Measurements from ENCODE around the gene NEDD9. TPM values are rescaled to one million over a fixed set of nuclear protein-coding genes. Genes with fewer than 3 reads are reported as not detected.

The NEDD9 gene
- polyA plus RNA-seq, 1 of the 3 experiments (the other 2 are of a cell fraction): 7.4 TPM

DNA sequence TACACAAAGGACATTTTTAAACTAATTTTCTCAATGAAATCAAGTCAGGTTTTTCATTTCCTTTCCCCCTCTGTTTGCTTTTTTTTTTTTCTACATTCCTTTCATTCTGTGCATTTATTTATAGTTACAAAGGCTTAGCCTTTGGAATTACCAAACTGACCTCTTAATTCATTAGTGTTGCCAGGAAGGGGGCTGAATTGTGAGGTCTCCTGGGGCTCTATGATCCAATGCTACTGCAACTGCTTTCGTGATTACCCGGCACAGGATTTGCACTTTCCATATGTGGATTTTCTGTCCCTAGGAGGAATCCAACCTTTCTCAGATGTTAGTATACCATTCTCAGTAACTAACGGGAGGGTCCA lies 35.3 kb downstream of the NEDD9 start (continued):
- TF ChIP-seq, protein P1, sequence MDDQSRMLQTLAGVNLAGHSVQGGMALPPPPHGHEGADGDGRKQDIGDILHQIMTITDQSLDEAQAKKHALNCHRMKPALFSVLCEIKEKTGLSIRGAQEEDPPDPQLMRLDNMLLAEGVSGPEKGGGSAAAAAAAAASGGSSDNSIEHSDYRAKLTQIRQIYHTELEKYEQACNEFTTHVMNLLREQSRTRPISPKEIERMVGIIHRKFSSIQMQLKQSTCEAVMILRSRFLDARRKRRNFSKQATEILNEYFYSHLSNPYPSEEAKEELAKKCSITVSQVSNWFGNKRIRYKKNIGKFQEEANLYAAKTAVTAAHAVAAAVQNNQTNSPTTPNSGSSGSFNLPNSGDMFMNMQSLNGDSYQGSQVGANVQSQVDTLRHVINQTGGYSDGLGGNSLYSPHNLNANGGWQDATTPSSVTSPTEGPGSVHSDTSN (IDR thresholded peaks at IDR 0.05): no peak
- no peak for TF ChIP-seq SIN3A (IDR thresholded peaks at IDR 0.05; ENCODE audit: borderline replicate concordance, low read depth, low read length)
- no peak for TF ChIP-seq FOXM1 (IDR thresholded peaks at IDR 0.05; ENCODE audit: low read depth)
- no peak for TF ChIP-seq FOSL2 (IDR thresholded peaks at IDR 0.05; ENCODE audit: borderline replicate concordance, low read depth)
- TF ChIP-seq, protein P2, sequence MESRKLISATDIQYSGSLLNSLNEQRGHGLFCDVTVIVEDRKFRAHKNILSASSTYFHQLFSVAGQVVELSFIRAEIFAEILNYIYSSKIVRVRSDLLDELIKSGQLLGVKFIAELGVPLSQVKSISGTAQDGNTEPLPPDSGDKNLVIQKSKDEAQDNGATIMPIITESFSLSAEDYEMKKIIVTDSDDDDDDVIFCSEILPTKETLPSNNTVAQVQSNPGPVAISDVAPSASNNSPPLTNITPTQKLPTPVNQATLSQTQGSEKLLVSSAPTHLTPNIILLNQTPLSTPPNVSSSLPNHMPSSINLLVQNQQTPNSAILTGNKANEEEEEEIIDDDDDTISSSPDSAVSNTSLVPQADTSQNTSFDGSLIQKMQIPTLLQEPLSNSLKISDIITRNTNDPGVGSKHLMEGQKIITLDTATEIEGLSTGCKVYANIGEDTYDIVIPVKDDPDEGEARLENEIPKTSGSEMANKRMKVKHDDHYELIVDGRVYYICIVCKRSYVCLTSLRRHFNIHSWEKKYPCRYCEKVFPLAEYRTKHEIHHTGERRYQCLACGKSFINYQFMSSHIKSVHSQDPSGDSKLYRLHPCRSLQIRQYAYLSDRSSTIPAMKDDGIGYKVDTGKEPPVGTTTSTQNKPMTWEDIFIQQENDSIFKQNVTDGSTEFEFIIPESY (IDR thresholded peaks at IDR 0.05; ENCODE audit: borderline replicate concordance, low read depth): no peak
- TF ChIP-seq TEAD4 (IDR thresholded peaks at IDR 0.05; ENCODE audit: borderline replicate concordance, insufficient read depth): no peak

DNA sequence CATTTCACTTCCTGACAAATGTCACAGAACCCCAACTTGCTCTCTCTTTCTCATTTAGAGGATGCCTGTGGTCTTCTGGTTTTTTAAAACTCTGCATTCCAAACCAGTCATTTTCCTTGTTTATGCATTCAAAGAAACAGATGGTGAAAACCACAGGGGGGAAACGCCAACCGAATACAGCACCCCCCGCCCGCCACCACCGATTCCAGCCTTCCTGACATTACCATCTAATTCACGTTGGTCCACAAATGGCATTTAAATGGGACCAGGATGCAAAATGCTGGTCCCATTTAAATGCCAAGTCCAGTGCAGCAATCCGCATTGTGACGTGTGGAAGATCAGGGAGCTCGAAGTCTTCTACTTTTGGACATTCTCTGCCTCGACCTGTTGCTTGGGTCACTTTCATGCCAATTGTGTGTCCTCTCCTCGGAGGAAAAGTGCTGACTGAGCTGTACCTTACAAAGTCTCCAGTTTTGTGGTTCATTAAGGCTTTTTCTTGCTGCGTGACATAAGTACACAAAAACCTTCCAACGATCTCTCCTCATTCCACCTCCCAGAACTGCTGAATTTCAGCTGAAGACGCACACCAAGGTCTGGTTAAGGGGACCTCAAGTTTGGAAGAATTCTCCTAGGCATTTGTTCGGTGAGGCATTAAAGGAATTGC lies 35.8 kb downstream of the NEDD9 start:
- no peak overlapping the region for H2AFZ ChIP-seq (ENCODE audit: low read depth)
- peaks cover 46% of the 10 kb centered on the region for H3F3A ChIP-seq (replicated peaks; ENCODE audit: insufficient read depth)
- no peaks in the 10 kb centered on the region for H3K27me3 ChIP-seq (ENCODE audit: insufficient read depth)
- peaks cover 21 to 48% of the 10 kb centered on the region in 2 experiments; a peak in 3 of 4 replicates for H3K4me1 ChIP-seq (ENCODE audit: control insufficient read depth in 1 of 2, insufficient read depth in 2 of 2, low read depth in 1 of 2, low read length in 1 of 2)
- no peaks in the 10 kb centered on the region for H4K20me1 ChIP-seq (ENCODE audit: insufficient read depth)
- H3K27ac ChIP-seq (ENCODE audit: low read depth in 2 of 2, low read length in 1 of 2): peak overlapping the region; percentile 75
- H3K4me2 ChIP-seq: peak overlapping the region; percentile 38; the same call in 1 of the 2 replicates
- H3K9me2 ChIP-seq: no peaks in the 10 kb centered on the region
- ChIA-PET CTCF (no interaction called here), POLR2A (no interaction called here)
- H3K79me2 ChIP-seq (ENCODE audit: insufficient read depth): peaks cover 71% of the 10 kb centered on the region; the same call in 1 of the 2 replicates
- 72% methylated on average over 15 of the region's 15 CpGs for WGBS (ENCODE audit: low lambda C conversion rate)
- no peaks in the 10 kb centered on the region for H3K9me3 ChIP-seq
- DNase-seq: no peak
- peaks cover 13 to 15% of the 10 kb centered on the region in 2 experiments for H3K36me3 ChIP-seq (replicated peaks in 1 of 2; ENCODE audit: control insufficient read depth in 1 of 2, insufficient read depth in 2 of 2, low read length in 1 of 2)
- H3K9ac ChIP-seq: peak overlapping the region; percentile 38
- no peak overlapping the region for H3K4me3 ChIP-seq (ENCODE audit: low read depth in 2 of 2, low read length in 1 of 2)
- TF ChIP-seq GABPA (IDR thresholded peaks at IDR 0.05; ENCODE audit: low read depth) (no peak), RCOR1 (IDR thresholded peaks at IDR 0.05; ENCODE audit: low read length) (no peak), MXI1 (IDR thresholded peaks at IDR 0.05; ENCODE audit: low read depth, low read length) (no peak), EZH2phosphoT487 (IDR thresholded peaks at IDR 0.05; ENCODE audit: borderline replicate concordance, low read depth) (no peak), TEAD4 (IDR thresholded peaks at IDR 0.05; ENCODE audit: borderline replicate concordance, insufficient read depth) (0 out of 2 replicates have a peak, but pooled peaks have one; percentile 59), FOXJ3 (CRISPR knock-in tag; IDR thresholded peaks at IDR 0.05) (no peak), CHD2 (IDR thresholded peaks at IDR 0.05; ENCODE audit: low read length, partially characterized antibody) (no peak)
- TF ChIP-seq, protein P3, sequence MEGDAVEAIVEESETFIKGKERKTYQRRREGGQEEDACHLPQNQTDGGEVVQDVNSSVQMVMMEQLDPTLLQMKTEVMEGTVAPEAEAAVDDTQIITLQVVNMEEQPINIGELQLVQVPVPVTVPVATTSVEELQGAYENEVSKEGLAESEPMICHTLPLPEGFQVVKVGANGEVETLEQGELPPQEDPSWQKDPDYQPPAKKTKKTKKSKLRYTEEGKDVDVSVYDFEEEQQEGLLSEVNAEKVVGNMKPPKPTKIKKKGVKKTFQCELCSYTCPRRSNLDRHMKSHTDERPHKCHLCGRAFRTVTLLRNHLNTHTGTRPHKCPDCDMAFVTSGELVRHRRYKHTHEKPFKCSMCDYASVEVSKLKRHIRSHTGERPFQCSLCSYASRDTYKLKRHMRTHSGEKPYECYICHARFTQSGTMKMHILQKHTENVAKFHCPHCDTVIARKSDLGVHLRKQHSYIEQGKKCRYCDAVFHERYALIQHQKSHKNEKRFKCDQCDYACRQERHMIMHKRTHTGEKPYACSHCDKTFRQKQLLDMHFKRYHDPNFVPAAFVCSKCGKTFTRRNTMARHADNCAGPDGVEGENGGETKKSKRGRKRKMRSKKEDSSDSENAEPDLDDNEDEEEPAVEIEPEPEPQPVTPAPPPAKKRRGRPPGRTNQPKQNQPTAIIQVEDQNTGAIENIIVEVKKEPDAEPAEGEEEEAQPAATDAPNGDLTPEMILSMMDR (IDR thresholded peaks at IDR 0.05): no peak
- TF ChIP-seq, protein P1 (IDR thresholded peaks at IDR 0.05): peak; percentile 64
- TF ChIP-seq, protein P4, sequence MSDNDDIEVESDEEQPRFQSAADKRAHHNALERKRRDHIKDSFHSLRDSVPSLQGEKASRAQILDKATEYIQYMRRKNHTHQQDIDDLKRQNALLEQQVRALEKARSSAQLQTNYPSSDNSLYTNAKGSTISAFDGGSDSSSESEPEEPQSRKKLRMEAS (IDR thresholded peaks at IDR 0.05; ENCODE audit: low read depth): no peak
- TF ChIP-seq, protein P5, sequence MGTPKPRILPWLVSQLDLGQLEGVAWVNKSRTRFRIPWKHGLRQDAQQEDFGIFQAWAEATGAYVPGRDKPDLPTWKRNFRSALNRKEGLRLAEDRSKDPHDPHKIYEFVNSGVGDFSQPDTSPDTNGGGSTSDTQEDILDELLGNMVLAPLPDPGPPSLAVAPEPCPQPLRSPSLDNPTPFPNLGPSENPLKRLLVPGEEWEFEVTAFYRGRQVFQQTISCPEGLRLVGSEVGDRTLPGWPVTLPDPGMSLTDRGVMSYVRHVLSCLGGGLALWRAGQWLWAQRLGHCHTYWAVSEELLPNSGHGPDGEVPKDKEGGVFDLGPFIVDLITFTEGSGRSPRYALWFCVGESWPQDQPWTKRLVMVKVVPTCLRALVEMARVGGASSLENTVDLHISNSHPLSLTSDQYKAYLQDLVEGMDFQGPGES (IDR thresholded peaks at IDR 0.05; ENCODE audit: low read depth, low read length): no peak
- TF ChIP-seq, protein P2 (IDR thresholded peaks at IDR 0.05; ENCODE audit: borderline replicate concordance, low read depth): 0 out of 2 replicates have a peak, but pooled peaks have one; percentile 46
- TF ChIP-seq, protein P6, sequence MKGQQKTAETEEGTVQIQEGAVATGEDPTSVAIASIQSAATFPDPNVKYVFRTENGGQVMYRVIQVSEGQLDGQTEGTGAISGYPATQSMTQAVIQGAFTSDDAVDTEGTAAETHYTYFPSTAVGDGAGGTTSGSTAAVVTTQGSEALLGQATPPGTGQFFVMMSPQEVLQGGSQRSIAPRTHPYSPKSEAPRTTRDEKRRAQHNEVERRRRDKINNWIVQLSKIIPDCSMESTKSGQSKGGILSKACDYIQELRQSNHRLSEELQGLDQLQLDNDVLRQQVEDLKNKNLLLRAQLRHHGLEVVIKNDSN (IDR thresholded peaks at IDR 0.05; ENCODE audit: borderline replicate concordance, low read depth): no peak
